Measurements from ENCODE around the gene SLC39A7.
"Not testable (repeated sequence)": the region's sequence is repeated elsewhere in the genome, so short reads cannot be mapped to it uniquely, and the experiment has no call there.

Gene SLC39A7

GRCh38 chr6:33206027-33206863 lies 5.6 kb downstream of the SLC39A7 start:
- no peak for DNase-seq

- no peak for DNase-seq
Observed at GRCh38 chr6:33206864-33207551, 6.3 kb downstream of the SLC39A7 start.

GRCh38 chr6:33207552-33208090 lies 7.0 kb downstream of the SLC39A7 start:
- no peak for DNase-seq

GRCh38 chr6:33208091-33208967 lies 7.7 kb downstream of the SLC39A7 start, which contains the start of gene RING1:
RING1 (plus strand) TSS chr6:33208500; CDS start chr6:33208823, 323 bp downstream.
- DNase-seq = no peak

- DNase-seq = no peak
Observed at GRCh38 chr6:33209856-33210255, 9.2 kb downstream of the SLC39A7 start.

- no peak for DNase-seq
Observed at GRCh38 chr6:33211136-33211535, 10.5 kb downstream of the SLC39A7 start.

- DNase-seq = no peak
Observed at GRCh38 chr6:33211666-33212422, 11.2 kb downstream of the SLC39A7 start.

- no peak for DNase-seq
Observed at GRCh38 chr6:33212857-33213165, 12.1 kb downstream of the SLC39A7 start.

GRCh38 chr6:33213166-33213988 lies 12.7 kb downstream of the SLC39A7 start:
- DNase-seq = no peak

- DNase-seq = no peak
Observed at GRCh38 chr6:33213989-33214335, 13.3 kb downstream of the SLC39A7 start.

- no peak for DNase-seq
Observed at GRCh38 chr6:33215271-33216116, 14.8 kb downstream of the SLC39A7 start.

- DNase-seq = no peak
Observed at GRCh38 chr6:33216117-33216649, 15.5 kb downstream of the SLC39A7 start.

- no peak for DNase-seq
Observed at GRCh38 chr6:33217246-33217645, 16.6 kb downstream of the SLC39A7 start.

- DNase-seq = no peak
Observed at GRCh38 chr6:33217681-33218080, 17.0 kb downstream of the SLC39A7 start.

GRCh38 chr6:33226503-33227120 lies 25.9 kb downstream of the SLC39A7 start:
- DNase-seq = not testable (repeated sequence)

GRCh38 chr6:33235221-33235634 lies 34.6 kb downstream of the SLC39A7 start:
- peak; percentile 48 for DNase-seq

GRCh38 chr6:33236328-33236727 lies 35.7 kb downstream of the SLC39A7 start:
- DNase-seq = no peak

- DNase-seq = no peak
Observed at GRCh38 chr6:33236852-33237251, 36.2 kb downstream of the SLC39A7 start.

- no peak for DNase-seq
Observed at GRCh38 chr6:33237741-33238140, 37.1 kb downstream of the SLC39A7 start.

GRCh38 chr6:33241968-33242367 lies 41.3 kb downstream of the SLC39A7 start:
- DNase-seq = no peak
